Heart left ventricle (tissue), 13 donors: ENCODE results near the gene ZNF146.

Source experiments
- CTCF ChIP-seq, 12 donors: fragments of 200-600 bp; sonication (generic) in 4 of 12; IDR thresholded peaks; one replicate each; pipeline versions ENCODE4 v1.5.0 to v1.8.0; 2018 to 2022; ENCODE audit warnings: antibody characterized with exemption in 12 of 12, mild to moderate bottlenecking in 5 of 12
- POLR2A ChIP-seq, 2 donors: fragments of 450-650 bp; IDR thresholded peaks; one replicate each; pipeline ENCODE4 v1.6.1; 2017; ENCODE audit warnings: antibody characterized with exemption in 2 of 2, mild to moderate bottlenecking in 2 of 2, moderate library complexity in 2 of 2
- donor health status: ischemic (EF 13 %, LVEDD 7.1; RV severe dilation, severe dysfunction).
- donor health status: DM: no; HTN: yes; CAD: no.
- donor health status: DM: no; HTN: no; CAD: no.
- donor health status: ischemic (EF 25% LVEDD 6.9; RV normal size, moderate dysfunction).
- donor health status: ischemic (EF 25% LVEDD 5.7; RV mildly dilated, moderate dysfunction).
- donor health status: ischemic (EF 35%, LVEDD 5.7; RV mildly dilated, moderate dysfunction).
- donor health status: nonischemic (EF 11% LVEDD 7.7; RV severe dilation, severe dysfunction).
- donor health status: DM: yes; HTN: yes; CAD: no.
- donor health status: PGD.
- donor health status: ischemic (EF 29% LVEDD 5.4; RV normal size, mild dysfunction).
- donor health status: nonischemic (EF 23%, LVEDD 6.1; RV moderate dilation, normal function).

- no peak for TF ChIP-seq POLR2A (IDR thresholded peaks at IDR 0.05)
- TF ChIP-seq CTCF (IDR thresholded peaks at IDR 0.05) = no peak
These were observed 31.1 kb downstream of the ZNF146 start for GRCh38 chr19:36246006-36246481.
